GM18867 (cell line): Measurements from ENCODE around the gene CMTR1.

Experiments
- ATAC-seq: cut with Tn5 transposase; IDR thresholded peaks from one replicate; pipeline ENCODE4 v1.9.1; 2021; ENCODE audit warnings: mild to moderate bottlenecking, moderate library complexity; ENCODE audit not compliant: unreplicated experiment

The CMTR1 gene

DNA sequence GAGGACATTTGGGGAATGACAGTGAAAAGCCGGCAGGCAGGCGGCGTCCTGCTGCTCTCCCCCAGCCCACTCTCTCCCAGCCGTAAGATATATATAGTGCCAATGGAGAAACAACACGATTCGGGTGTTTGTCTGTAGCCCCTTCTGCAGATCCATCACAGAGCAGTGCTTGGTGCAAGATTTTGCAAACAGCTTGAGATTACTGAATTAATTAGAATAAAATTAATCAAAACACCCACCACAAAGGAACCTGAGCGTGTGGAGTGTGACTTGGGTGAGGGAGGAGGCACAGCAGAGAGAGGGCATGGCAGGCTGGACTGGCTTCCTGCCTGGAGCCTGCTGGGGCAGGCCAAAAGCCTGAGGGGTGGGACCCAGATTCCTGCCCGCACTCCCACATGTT lies 95.5 kb downstream of the CMTR1 start:
- ATAC-seq: no peak

DNA sequence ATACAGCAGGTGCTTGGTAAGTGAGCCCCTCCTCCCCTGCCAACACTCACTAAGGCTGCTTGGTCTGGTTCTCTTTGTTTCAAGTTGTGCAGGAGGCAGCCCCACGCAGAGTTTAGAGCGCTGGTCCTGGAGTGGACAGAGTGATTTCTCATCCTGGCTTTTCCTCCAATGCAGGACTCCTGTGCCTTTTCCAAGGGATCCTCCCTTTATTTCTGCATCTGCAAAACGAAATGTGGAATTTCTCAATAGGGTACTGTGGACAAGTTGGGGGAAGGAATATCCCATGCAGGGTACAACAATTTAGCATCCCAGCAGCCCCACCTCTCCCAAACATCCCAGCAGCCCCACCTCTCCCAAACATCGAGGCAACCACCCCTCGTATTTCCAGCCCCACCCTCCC lies 97.3 kb downstream of the CMTR1 start:
- ATAC-seq: no peak

DNA sequence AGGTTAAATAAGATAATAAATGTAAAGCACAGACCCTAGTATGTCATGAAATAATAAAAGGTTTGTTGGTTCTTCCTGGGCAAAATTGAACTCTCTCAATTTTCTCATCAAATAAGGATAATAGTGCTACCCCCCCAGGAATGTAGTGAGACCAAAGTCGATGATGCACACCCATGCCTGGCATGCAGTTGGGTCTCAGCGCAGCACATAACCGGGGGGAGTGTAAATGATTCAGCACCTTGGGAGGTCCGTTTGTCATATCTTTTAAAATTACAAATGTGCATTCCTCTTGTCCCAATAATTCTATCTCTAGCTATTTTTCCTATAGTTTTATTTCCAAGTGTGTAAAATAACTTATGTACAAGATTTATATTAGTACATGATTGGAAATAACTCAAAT lies 98.0 kb downstream of the CMTR1 start:
- ATAC-seq: no peak
